GM21529 (cell line): Measurements from ENCODE around the gene OCSTAMP.

Experiments used
- ATAC-seq: cut with Tn5 transposase; IDR thresholded peaks from one replicate; pipeline ENCODE4 v1.9.1; 2021; ENCODE audit not compliant: unreplicated experiment

OCSTAMP gene

DNA sequence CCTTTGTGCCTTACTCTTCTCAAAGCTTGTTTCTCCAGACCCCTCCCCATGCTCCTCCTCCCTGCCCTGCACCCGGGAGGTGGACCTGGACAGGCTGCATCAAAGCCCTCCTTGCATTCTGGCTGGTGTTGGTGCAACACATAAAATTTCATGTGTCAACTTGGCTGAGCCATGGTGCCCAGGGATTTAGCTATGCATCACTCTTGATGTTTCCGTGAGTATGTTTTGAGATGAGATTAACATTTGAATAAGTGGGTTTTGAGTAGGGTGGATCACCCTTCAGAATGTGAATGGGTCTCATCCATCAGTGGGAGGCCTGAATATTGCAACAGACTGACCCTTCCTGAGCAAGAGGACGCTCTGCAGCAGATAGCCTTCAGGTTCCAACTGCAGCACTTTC, 4.4 kb upstream of the OCSTAMP start:
- no peak for ATAC-seq

- no peak for ATAC-seq
Observed at GRCh38 chr20:46553926-46554325, 3.5 kb upstream of the OCSTAMP start.

- ATAC-seq: peak; percentile 77
Observed at GRCh38 chr20:46552460-46553420, 2.3 kb upstream of the OCSTAMP start.

GRCh38 chr20:46551522-46552381, 1.3 kb upstream of the OCSTAMP start:
- ATAC-seq: no peak

- ATAC-seq: no peak
Observed at GRCh38 chr20:46549188-46549972, 1.1 kb downstream of the OCSTAMP start.

DNA sequence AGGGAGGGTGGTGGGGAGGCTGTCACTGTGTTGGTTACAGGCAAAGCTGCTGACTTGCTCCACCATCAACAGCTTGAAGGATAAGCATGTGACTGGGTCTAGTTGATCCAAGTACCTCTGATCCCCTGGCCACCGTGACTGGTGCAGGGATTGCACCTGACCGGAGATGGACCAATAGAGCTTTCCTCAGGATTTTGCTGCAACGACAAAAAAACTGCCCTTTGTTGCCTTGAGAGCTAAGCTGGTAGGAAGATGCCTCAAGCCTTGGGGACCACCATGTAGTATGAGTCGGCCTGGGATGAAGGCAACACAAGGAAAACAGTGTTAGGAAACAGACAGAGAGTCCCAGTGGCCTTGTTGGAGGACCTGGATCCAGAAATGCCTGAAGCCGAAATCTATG, 1.8 kb downstream of the OCSTAMP start:
- no peak for ATAC-seq

DNA sequence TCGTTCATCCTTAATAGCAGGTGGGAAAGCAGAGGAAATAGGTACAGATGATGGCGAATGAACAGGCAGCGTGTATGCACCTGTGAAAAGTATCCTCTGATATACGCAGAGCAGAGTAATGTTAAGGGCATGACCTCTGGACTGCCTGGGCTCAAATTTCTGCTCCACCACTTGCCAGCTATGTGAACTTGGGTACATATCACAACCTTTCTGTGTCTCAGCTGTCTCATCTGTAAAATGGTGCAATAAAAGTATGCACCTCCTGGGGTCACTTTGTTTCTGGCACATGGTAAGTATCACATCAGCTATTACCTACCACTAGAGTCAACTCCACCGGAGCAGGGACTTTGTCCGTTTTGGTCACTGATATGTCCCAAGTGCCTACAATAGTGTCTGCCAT, 2.5 kb downstream of the OCSTAMP start:
- no peak for ATAC-seq

GRCh38 chr20:46546936-46547335, 3.5 kb downstream of the OCSTAMP start:
- no peak for ATAC-seq

- ATAC-seq: no peak
Observed at GRCh38 chr20:46546298-46546697, 4.2 kb downstream of the OCSTAMP start.

- ATAC-seq: no peak
Observed at GRCh38 chr20:46545827-46546138, 4.7 kb downstream of the OCSTAMP start.

DNA sequence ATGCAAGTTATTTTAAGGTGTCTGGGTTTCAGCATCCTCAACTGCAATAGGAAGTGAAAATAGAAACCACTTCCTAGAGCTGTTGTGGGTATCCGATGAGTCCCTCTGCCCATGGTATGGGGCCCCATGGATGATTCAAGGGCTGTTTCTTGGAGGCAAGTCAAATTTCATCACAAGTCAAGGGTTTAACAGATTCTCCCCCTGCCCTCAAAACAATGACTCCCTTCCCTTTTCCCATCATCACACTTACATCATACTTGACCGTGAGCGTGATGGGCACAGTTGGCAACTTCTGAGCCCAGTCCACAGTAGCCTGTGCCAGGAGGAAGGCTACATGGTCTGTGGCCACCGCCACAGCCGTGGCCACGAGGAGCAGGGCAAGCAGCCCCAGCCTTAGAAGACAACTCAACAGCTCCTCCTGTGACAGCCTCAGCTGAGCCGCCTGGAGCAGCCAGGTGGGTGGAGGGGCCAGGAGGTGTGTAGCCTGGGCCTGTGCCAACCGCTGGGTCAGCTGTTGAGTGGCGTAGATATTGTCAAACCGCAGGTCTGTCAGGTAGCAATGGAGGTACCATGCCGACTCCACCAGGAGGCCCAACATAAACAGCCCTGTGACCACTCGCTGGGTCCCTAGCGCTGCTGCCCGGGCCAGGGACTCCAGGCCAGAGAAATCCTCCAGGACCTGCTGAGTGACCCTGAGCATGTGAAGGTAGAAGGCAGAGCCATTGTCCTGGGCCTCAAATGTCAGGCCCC, 5.2 kb downstream of the OCSTAMP start:
- no peak for ATAC-seq

DNA sequence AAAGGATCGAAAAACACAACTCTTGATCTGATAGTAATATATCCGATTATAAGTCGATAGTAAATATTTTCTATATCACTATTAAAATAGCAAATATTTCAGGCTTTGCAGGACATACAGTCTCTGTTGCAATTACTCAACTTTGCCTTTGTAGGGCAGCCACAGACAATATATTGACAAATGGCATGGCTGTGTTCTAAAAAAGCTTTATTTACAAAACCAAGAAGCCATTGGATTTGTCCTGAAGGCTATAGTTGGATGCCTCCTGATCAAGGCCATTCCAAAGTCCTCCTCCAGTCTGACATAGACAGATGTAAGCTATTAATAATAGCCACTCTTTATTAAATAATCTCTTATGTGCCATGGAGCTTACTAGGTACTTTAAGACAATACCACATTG, 5.9 kb downstream of the OCSTAMP start:
- no peak for ATAC-seq

DNA sequence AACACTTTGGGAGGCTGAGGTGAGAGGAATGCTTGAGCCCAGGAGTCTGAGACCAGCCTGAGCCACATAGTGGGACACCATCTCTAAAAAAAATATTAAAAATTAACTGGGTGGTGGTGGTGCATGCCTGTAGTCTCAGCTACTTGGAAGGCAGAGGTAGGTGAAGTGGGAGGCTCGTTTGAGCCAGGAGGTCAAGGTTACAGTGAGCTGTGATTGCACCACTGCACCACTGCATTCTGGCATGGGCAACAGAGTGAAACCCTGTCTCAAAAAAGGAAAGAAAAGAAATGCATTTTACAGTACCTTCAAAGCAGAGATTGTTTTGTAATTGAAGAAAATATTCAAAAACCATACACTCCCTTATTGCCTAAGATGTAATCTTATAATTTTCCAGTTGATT, 6.5 kb downstream of the OCSTAMP start:
- no peak for ATAC-seq

DNA sequence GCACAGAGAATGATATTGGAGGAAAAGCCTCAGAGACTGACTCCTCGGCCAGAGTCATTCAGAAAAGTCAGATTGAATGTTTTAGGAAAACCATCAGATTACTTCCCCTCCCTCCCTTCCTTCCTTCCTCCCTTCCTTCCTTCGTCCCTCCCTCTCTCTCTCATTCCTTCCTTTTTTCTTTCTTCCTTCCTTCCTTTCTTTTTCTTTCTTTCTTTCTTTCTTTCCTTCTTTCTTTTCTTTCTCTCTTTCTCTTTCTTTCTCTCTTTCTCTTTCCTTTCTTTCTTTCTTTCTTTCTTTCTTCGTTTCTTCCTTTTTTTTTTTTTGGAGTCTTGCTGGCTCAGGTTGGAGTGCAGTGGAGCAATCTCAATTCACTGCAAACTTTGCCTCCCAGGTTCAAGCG, 7.4 kb downstream of the OCSTAMP start:
- ATAC-seq: no peak

DNA sequence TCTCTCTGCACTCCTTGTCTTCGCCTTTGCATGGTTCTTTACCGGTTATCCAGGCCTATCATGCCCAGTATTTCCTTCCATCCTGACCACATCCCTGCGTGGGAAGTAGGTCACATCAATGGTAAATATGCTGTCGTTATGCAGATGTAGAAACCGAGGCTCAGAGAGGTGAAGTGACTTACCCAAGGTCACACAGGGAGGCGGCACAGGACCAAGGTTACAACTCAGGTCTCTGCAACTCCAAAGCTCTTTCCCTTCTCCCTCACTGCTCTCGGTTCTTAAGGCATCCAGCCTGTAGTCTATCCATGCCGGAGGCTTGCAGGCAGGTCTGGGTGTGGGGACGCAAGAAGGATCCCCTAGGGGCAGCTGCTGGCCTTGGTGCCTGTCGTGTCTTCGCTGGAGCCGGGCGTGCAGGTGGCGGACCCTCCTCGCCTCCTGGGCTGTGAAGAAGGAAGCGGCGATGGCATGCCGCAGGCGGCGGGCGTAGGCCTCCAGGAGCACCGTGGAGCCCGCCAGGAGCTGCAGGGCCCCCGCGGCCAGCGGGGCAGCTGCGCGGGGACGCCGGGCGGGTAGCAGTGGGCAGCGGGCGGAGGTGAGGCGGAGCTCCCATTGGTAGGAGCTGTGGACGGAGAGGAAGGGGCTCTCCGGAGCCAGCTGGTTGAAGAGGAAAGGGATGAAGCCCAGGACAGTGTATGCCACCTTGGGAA, 9.1 kb downstream of the OCSTAMP start:
- ATAC-seq: no peak

GRCh38 chr20:46539113-46539512, 11.3 kb downstream of the OCSTAMP start:
- ATAC-seq: no peak

- no peak for ATAC-seq
Observed at GRCh38 chr20:46530640-46531039, 19.8 kb downstream of the OCSTAMP start.

- no peak for ATAC-seq
Observed at GRCh38 chr20:46523696-46524328, 26.6 kb downstream of the OCSTAMP start.

DNA sequence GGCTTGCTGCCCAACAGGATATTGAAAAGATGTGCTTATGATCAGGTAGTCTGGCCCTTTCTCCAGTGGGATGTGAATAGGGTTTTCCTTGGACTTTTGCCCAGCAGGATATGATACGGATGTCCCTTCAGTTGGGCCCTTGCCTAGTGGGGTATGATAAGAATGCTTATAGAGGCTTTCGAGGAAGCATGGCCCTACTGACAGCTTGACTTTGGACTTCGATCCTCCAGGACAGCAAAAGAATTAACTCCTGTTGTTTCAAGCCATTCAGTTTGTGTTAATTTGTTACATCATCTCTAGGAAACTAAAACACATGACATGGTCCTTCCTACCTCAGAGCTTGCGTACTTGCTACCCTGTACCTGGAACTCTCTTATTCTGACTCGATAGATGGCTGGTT, 27.3 kb downstream of the OCSTAMP start:
- ATAC-seq: no peak
